DND-41 (cell line): ENCODE results near the gene DMC1.

Experiments used
- ATAC-seq: fragments of 200-7000 bp; cut with Tn5 transposase; 3 replicates; pipeline ENCODE4 v1.9.1; 2021; ENCODE audit warnings: low read depth; ENCODE audit not compliant: insufficient read depth
- DNase-seq: peaks from one replicate; pipeline ENCODE4 v3.0.0-alpha.2; 2020
- H2AFZ ChIP-seq: 2 replicates; pipeline ENCODE4 v1.6.0; 2012; ENCODE audit warnings: low read depth, low read length
- H3K27ac ChIP-seq: 2 replicates; pipeline ENCODE4 v1.5.1; 2012; ENCODE audit warnings: low read length, inconsistent platforms
- H3K27me3 ChIP-seq: fragments of 200-600 bp; sonication (generic); 2 replicates; pipeline ENCODE4 v1.6.0; 2012; ENCODE audit warnings: low read length, mild to moderate bottlenecking, inconsistent platforms; ENCODE audit not compliant: insufficient read depth, poor library complexity
- H3K36me3 ChIP-seq: 2 replicates; pipeline ENCODE4 v1.5.1; 2012; ENCODE audit warnings: low read length, inconsistent platforms; ENCODE audit not compliant: insufficient read depth
- H3K4me1 ChIP-seq: 2 replicates; pipeline ENCODE4 v1.5.1; 2012; ENCODE audit warnings: mild to moderate bottlenecking, low read length; ENCODE audit not compliant: insufficient read depth
- H3K4me2 ChIP-seq: 2 replicates; pipeline ENCODE4 v1.6.0; 2012; ENCODE audit warnings: mild to moderate bottlenecking, moderate library complexity, low read length, inconsistent platforms; ENCODE audit not compliant: insufficient read depth
- H3K4me3 ChIP-seq, 2 experiments: fragments of 200-600 bp in 1 of 2; shearing (Covaris generic) in 1 of 2; 2 replicates each; pipeline ENCODE4 v1.5.1; 2012 to 2016; ENCODE audit warnings: inconsistent platforms in 2 of 2, low read length in 2 of 2, mild to moderate bottlenecking in 2 of 2, low read depth in 1 of 2, moderate library complexity in 1 of 2
- H3K79me2 ChIP-seq: 2 replicates; pipeline ENCODE4 v1.6.0; 2012; ENCODE audit warnings: low read length, inconsistent platforms; ENCODE audit not compliant: insufficient read depth
- H3K9ac ChIP-seq: 2 replicates; pipeline ENCODE4 v1.6.0; 2012; ENCODE audit warnings: low read depth, mild to moderate bottlenecking, inconsistent platforms, low read length, moderate library complexity
- H3K9me3 ChIP-seq: 2 replicates; pipeline ENCODE4 v1.5.1; 2012; ENCODE audit warnings: low read length, moderate library complexity, mild to moderate bottlenecking, inconsistent platforms; ENCODE audit not compliant: insufficient read depth, severe bottlenecking
- H4K20me1 ChIP-seq: 2 replicates; pipeline ENCODE4 v1.6.0; 2012; ENCODE audit warnings: low read length; ENCODE audit not compliant: insufficient read depth
- EZH2 ChIP-seq: IDR thresholded peaks from 3 replicates; pipeline ENCODE4 v1.6.1; 2012; ENCODE audit warnings: borderline replicate concordance, low read depth, mild to moderate bottlenecking, moderate library complexity, low read length, inconsistent platforms; ENCODE audit not compliant: severe bottlenecking
- TF ChIP-seq, protein P1 (sequence below): IDR thresholded peaks from 2 replicates; pipeline ENCODE4 v1.5.1; 2012; ENCODE audit warnings: borderline replicate concordance, low read length, moderate library complexity, mild to moderate bottlenecking; ENCODE audit not compliant: poor library complexity, severe bottlenecking; ENCODE audit errors: extremely low read depth

Gene DMC1

DNA sequence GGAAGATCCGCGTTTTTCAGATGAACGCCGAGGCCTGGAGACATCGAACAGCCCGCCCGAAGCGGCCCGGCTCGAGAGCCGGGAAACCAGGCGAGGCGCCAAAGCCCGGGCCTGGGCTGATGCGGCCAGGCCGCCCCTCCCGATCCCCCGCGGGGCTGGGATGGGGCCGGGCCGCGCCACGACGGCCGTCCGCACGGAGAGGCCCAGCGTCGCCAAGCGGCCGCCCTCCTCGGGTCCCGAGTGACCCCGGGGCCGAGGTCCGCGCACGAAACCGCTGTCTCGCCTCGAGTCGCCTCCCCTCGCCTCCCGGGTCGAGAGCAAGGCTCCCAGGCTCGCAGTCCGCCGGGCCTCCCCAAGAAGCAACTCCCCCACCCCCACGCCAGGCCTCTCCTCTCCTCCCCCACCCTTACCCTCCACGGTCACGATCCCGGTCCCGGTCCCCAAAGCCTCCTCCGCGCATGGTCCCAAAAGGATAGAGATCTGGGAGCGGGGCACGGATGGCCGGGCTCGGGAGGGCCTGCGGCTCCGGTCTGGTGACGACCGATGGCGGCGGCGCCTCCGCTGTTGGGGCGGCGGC, 64.4 kb downstream of the DMC1 start:
- H3K4me3 ChIP-seq = peak overlapping the region; percentile 75 to 88
- H3K36me3 ChIP-seq = peaks cover 53% of the 10 kb centered on the region
- no peaks in the 10 kb centered on the region for H3K27me3 ChIP-seq
- peaks cover 43% of the 10 kb centered on the region for H4K20me1 ChIP-seq
- peaks cover 59% of the 10 kb centered on the region for H3K79me2 ChIP-seq
- peak overlapping the region; percentile 99 for H3K27ac ChIP-seq
- H3K4me2 ChIP-seq = peak overlapping the region; percentile 95
- DNase-seq (peak; percentile 58), ATAC-seq (peak; percentile 36)
- H3K4me1 ChIP-seq = peaks cover 50% of the 10 kb centered on the region
- H3K9me3 ChIP-seq = no peaks in the 10 kb centered on the region
- TF ChIP-seq, protein P1, sequence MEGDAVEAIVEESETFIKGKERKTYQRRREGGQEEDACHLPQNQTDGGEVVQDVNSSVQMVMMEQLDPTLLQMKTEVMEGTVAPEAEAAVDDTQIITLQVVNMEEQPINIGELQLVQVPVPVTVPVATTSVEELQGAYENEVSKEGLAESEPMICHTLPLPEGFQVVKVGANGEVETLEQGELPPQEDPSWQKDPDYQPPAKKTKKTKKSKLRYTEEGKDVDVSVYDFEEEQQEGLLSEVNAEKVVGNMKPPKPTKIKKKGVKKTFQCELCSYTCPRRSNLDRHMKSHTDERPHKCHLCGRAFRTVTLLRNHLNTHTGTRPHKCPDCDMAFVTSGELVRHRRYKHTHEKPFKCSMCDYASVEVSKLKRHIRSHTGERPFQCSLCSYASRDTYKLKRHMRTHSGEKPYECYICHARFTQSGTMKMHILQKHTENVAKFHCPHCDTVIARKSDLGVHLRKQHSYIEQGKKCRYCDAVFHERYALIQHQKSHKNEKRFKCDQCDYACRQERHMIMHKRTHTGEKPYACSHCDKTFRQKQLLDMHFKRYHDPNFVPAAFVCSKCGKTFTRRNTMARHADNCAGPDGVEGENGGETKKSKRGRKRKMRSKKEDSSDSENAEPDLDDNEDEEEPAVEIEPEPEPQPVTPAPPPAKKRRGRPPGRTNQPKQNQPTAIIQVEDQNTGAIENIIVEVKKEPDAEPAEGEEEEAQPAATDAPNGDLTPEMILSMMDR = no peak
- TF ChIP-seq EZH2 = no peak
- H3K9ac ChIP-seq = peak overlapping the region; percentile 98
- H2AFZ ChIP-seq = peak overlapping the region; percentile 91

DNA sequence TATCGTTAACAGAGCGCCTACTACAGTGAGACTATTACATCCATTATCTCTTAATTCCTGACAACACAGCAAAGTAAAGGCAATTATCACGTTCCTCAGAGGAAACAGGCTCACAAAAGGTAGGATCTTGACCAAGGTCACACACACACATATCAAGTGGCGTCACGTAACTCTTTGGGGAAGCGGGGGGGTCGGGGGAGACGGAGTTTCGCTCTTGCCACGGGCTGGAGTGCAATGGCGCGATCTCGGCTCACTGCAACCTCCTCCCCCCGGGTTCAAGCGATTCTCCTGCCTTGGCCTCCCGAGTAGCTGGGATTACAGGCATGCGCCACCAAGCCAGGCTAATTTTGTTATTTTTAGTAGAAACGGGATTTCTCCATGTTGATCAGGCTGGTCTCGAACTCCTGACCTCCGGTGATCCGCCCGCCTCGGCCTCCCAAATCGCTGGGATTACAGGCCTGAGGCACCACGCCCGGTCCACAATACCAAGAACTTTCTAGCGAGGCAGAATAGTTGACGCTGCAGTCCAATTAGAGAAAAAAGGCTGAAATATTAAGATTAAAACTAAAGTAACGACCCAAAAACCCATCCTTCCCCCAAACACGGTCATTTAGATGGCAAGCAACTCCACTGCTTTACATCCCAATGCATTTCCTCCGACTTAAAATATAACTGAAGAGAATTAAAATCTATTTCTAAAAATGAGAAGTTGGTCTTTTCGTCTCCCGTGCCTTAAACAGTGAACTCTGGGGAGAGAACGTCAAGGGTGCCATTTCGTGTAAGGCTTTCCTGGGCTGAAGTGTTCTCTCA, 65.0 kb downstream of the DMC1 start:
- H4K20me1 ChIP-seq = peaks cover 47% of the 10 kb centered on the region
- no peaks in the 10 kb centered on the region for H3K27me3 ChIP-seq
- peak overlapping the region; percentile 99 for H3K27ac ChIP-seq
- ATAC-seq (no peak), DNase-seq (peak; percentile 65)
- no peaks in the 10 kb centered on the region for H3K9me3 ChIP-seq
- peaks cover 58% of the 10 kb centered on the region for H3K36me3 ChIP-seq
- H2AFZ ChIP-seq = no peak overlapping the region
- TF ChIP-seq, protein P1 = peak; percentile 3
- TF ChIP-seq EZH2 = no peak
- H3K4me3 ChIP-seq = peak overlapping the region; percentile 75 to 88
- peak overlapping the region; percentile 98 for H3K9ac ChIP-seq
- H3K4me1 ChIP-seq = peaks cover 50% of the 10 kb centered on the region
- peaks cover 65% of the 10 kb centered on the region for H3K79me2 ChIP-seq
- H3K4me2 ChIP-seq = peak overlapping the region; percentile 95

DNA sequence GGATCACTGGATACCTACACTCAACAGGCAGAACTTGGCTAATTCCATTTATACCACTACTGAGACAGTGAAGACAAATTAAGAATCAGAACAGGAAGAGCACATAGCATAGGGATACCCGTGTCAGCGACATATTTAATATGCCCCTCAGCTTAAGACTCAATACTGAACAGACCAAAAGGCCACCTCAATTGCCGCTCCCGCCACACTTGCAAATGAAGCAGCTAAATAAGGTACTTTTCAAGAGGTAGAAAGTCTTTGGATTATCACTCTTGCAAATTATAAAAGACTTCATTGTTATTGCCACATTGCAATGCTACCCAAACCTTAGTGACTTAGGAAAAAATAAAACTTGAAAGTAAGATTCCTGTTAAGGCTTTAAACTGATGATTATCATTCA, 67.0 kb downstream of the DMC1 start:
- TF ChIP-seq EZH2 = no peak
- TF ChIP-seq, protein P1 = no peak
- peaks cover 77% of the 10 kb centered on the region for H3K36me3 ChIP-seq
- DNase-seq (no peak), ATAC-seq (no peak)
- no peaks in the 10 kb centered on the region for H3K27me3 ChIP-seq
- H3K4me2 ChIP-seq = peak overlapping the region; percentile 95
- no peak overlapping the region for H3K27ac ChIP-seq
- H3K9ac ChIP-seq = no peak overlapping the region
- H3K4me3 ChIP-seq = peak overlapping the region in 1 of 2 experiments; percentile 75; a peak in 1 of 4 replicates
- no peak overlapping the region for H2AFZ ChIP-seq
- peaks cover 63% of the 10 kb centered on the region for H4K20me1 ChIP-seq
- H3K79me2 ChIP-seq = peaks cover 84% of the 10 kb centered on the region
- H3K9me3 ChIP-seq = no peaks in the 10 kb centered on the region
- H3K4me1 ChIP-seq = peaks cover 60% of the 10 kb centered on the region
